Aorta (tissue), 5 donors: ENCODE results near the gene PRRG4. TPM values are rescaled to one million over a fixed set of nuclear protein-coding genes. Genes with fewer than 3 reads are reported as not detected.
"Not testable (repeated sequence)": the region's sequence is repeated elsewhere in the genome, so short reads cannot be mapped to it uniquely, and the experiment has no call there.

Source experiments
- ATAC-seq: fragments of 200-7000 bp; cut with Tn5 transposase; one replicate; pipeline ENCODE4 v1.9.1; 2022; ENCODE audit warnings: moderate library complexity; ENCODE audit not compliant: low FRiP score
- DNase-seq, 2 donors: peaks; one replicate each; pipeline ENCODE4 v3.0.0-alpha.2; 2020
- H3K27ac ChIP-seq, 2 donors: one replicate each; pipeline ENCODE4 v1.5.1; 2013; ENCODE audit warnings: low read length in 2 of 2, mild to moderate bottlenecking in 2 of 2, moderate library complexity in 2 of 2, control low read depth in 1 of 2, inconsistent platforms in 1 of 2, low read depth in 1 of 2
- H3K27me3 ChIP-seq, 2 donors: one replicate each; pipeline ENCODE4 v1.6.1; 2013; ENCODE audit warnings: control low read depth in 1 of 2, low read length in 1 of 2, mild to moderate bottlenecking in 1 of 2, moderate library complexity in 1 of 2; ENCODE audit not compliant: insufficient read depth in 2 of 2, control insufficient read depth in 1 of 2
- H3K36me3 ChIP-seq, 2 donors: one replicate each; pipeline ENCODE4 v1.6.1; 2013; ENCODE audit warnings: control low read depth in 1 of 2, low read length in 1 of 2, mild to moderate bottlenecking in 1 of 2; ENCODE audit not compliant: insufficient read depth in 2 of 2, control insufficient read depth in 1 of 2
- H3K4me1 ChIP-seq, 2 donors: one replicate each; pipeline ENCODE4 v1.6.1; 2013; ENCODE audit warnings: low read length in 2 of 2, control low read depth in 1 of 2, mild to moderate bottlenecking in 1 of 2, moderate library complexity in 1 of 2; ENCODE audit not compliant: insufficient read depth in 2 of 2, control insufficient read depth in 1 of 2
- H3K4me3 ChIP-seq, 2 donors: one replicate each; pipeline ENCODE4 v1.5.1; 2013; ENCODE audit warnings: low read length in 2 of 2, control low read depth in 1 of 2, mild to moderate bottlenecking in 1 of 2
- H3K9me3 ChIP-seq: one replicate; pipeline ENCODE4 v1.6.1; 2013; ENCODE audit warnings: mild to moderate bottlenecking, low read length; ENCODE audit not compliant: control insufficient read depth
- WGBS, 2 donors: extraction: QIAGEN DNeasy Blood & Tissue Kit; methylation state at CpG; one replicate each; pipeline ENCODE4 v1.1.7; 2013; 5-methylcytosine and 5-hydroxymethylcytosine counted together
- intact Hi-C, 2 donors: fragments of 100-400 bp; cut with DNase I; formaldehyde crosslinking; loops; one replicate each; pipeline versions ENCODE4 v1.14.2 to v1.15.0; 2022
- polyA plus RNA-seq, 2 donors: library from polyadenylated mRNA; stranded (reverse); fragments of 200-250 nt; gene quantifications; one replicate each; pipeline ENCODE4 v1.2.3, GENCODE V29; 2013
- total RNA-seq, 2 donors: library from RNA; stranded (reverse); fragmentation: NEBNext Ultra II Directional; extraction: Animal tissue kit (Norgen Biotek cat#: 25700); gene quantifications; one replicate each; pipeline ENCODE4 v1.2.1, GENCODE V29; 2021
- donor health status: healthy with polysubstance abuse.
- donor health status: Bipolar disorder and iron deficiency.
- donor health status: DM: no; HTN: no; CAD: no.
- donor health status: DM: no; HTN: no; CAD: no.
- donor health status: DM: yes; HTN: yes; CAD: no.

PRRG4 gene
- total and polyA plus RNA-seq, 4 donors = 0.26 to 2.1 (median 2.0) TPM

- intact Hi-C loops = no loop called here
- H3K4me3 ChIP-seq = no peak overlapping the region
- H3K27me3 ChIP-seq = no peaks in the 10 kb centered on the region
- 64 to 75% methylated on average over 1 of the region's 1 CpG for WGBS, 2 donors
- H3K36me3 ChIP-seq = no peaks in the 10 kb centered on the region
- ATAC-seq (no peak), DNase-seq (no peak)
- no peaks in the 10 kb centered on the region for H3K9me3 ChIP-seq
- no peak overlapping the region for H3K27ac ChIP-seq
- H3K4me1 ChIP-seq = no peaks in the 10 kb centered on the region
Measured at GRCh38 chr11:32858731-32859130, 29.0 kb downstream of the PRRG4 start.

- Histone ChIP-seq H3K9me3 (no peaks in the 10 kb centered on the region), H3K4me1 (no peaks in the 10 kb centered on the region), H3K4me3 (no peak overlapping the region), H3K27me3 (no peaks in the 10 kb centered on the region), H3K36me3 (no peaks in the 10 kb centered on the region), H3K27ac (no peak overlapping the region)
- intact Hi-C loops = no loop called here
- DNase-seq (no peak), ATAC-seq (no peak)
- WGBS, 2 donors = 66 to 77% methylated on average over 3 of the region's 3 CpGs
Measured at GRCh38 chr11:32861850-32862577, 32.3 kb downstream of the PRRG4 start.

DNA sequence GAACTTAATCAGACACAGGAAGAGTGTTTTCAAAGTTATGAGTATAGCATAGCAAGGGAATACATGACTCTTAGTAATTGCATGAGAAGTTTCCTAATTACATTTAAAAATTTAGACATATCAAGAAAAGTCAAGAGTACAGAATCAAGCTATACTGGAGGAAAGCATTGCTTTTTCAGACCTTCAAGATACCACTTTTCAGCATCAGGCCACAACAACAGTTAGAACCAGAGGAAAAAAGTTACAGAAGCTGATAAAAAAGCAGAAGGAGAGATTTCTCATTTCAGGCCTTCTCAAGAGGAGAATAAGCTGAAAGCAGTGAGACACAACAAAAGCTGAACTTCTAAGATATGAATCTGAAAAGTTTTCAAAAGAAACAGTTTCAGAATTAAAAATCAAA lies 34.8 kb downstream of the PRRG4 start:
- H3K4me3 ChIP-seq = no peak overlapping the region
- no peak for ATAC-seq
- no peaks in the 10 kb centered on the region for H3K27me3 ChIP-seq
- no peaks in the 10 kb centered on the region for H3K36me3 ChIP-seq
- intact Hi-C loops = no loop called here
- H3K27ac ChIP-seq = no peak overlapping the region
- H3K9me3 ChIP-seq = peaks cover 1% of the 10 kb centered on the region
- H3K4me1 ChIP-seq = no peaks in the 10 kb centered on the region
- no peak for DNase-seq

- H3K4me1 ChIP-seq, ATAC-seq, H3K27ac ChIP-seq, intact Hi-C loops, DNase-seq, H3K4me3 ChIP-seq, H3K27me3 ChIP-seq, H3K36me3 ChIP-seq, H3K9me3 ChIP-seq: not testable (repeated sequence)
- WGBS, 2 donors = 67 to 76% methylated on average over 4 of the region's 4 CpGs
Measured at GRCh38 chr11:32868752-32869151, 39.0 kb downstream of the PRRG4 start.

GRCh38 chr11:32870676-32871075 lies 40.9 kb downstream of the PRRG4 start:
- Histone ChIP-seq H3K9me3 (peaks cover 6% of the 10 kb centered on the region), H3K36me3 (no peaks in the 10 kb centered on the region), H3K4me3 (no peak overlapping the region), H3K27me3 (no peaks in the 10 kb centered on the region), H3K27ac (no peak overlapping the region), H3K4me1 (no peaks in the 10 kb centered on the region)
- intact Hi-C loops = no loop called here
- no peak for ATAC-seq
- 46 to 50% methylated on average over 2 of the region's 2 CpGs for WGBS, 2 donors
- DNase-seq = no peak

DNA sequence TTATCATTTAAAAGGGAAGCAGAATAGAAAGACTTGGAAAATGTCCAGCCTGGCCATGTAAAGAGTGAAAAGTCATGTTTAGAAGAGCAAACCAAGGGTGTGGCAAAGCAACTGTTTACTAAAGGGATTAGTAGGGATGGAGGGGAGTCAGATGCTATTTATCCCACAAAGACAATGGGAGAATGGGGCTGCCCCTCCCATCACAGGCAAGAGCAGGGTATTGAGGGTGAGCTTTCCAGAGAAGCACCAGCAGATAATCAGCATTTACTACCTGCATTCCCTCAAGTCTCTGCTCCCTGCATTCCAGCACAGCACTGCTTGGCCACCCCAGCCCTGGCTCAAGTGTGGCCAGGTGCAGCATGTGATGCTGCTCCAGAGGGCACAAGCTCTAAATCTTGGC lies 44.4 kb downstream of the PRRG4 start:
- no peak for DNase-seq
- intact Hi-C loops = no loop called here
- Histone ChIP-seq H3K4me3 (no peak overlapping the region), H3K27ac (no peak overlapping the region), H3K27me3 (no peaks in the 10 kb centered on the region), H3K9me3 (peaks cover 5% of the 10 kb centered on the region), H3K36me3 (no peaks in the 10 kb centered on the region), H3K4me1 (no peaks in the 10 kb centered on the region)
- ATAC-seq = no peak

DNA sequence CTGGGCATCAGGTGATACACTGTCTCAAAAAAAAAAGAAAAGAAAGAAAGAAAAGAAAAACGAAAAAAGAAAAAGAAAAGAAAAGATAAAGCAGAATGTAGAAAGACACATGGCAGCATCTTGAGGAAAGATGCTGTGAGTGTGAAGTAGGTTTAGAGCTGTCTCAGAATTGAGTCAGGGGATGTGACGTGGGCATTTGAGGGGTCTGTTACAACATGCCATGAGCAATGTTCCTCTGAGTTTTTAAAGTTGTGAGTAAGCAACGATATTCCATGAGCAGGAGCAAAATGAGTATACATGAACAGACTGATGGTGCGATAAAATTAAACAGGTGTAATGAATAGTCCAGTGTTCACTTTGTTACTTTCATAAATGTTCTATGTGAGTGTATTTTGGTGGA lies 51.6 kb downstream of the PRRG4 start:
- Histone ChIP-seq H3K4me3 (no peak overlapping the region), H3K9me3 (no peaks in the 10 kb centered on the region), H3K4me1 (no peaks in the 10 kb centered on the region), H3K27me3 (no peaks in the 10 kb centered on the region), H3K27ac (no peak overlapping the region), H3K36me3 (no peaks in the 10 kb centered on the region)
- DNase-seq (no peak), ATAC-seq (no peak)
- 59 to 73% methylated on average over 4 of the region's 4 CpGs for WGBS, 2 donors
- intact Hi-C loops = no loop called here

GRCh38 chr11:32883421-32883820 lies 53.7 kb downstream of the PRRG4 start:
- ATAC-seq (no peak), DNase-seq (no peak)
- Histone ChIP-seq H3K4me3 (no peak overlapping the region), H3K36me3 (no peaks in the 10 kb centered on the region), H3K27me3 (no peaks in the 10 kb centered on the region), H3K9me3 (no peaks in the 10 kb centered on the region), H3K4me1 (no peaks in the 10 kb centered on the region), H3K27ac (no peak overlapping the region)
- intact Hi-C loops = no loop called here
- WGBS, 2 donors = 72 to 90% methylated on average over 3 of the region's 3 CpGs

- DNase-seq (no peak), ATAC-seq (no peak)
- 71 to 81% methylated on average over 3 of the region's 3 CpGs for WGBS, 2 donors
- Histone ChIP-seq H3K36me3 (no peaks in the 10 kb centered on the region), H3K4me3 (no peak overlapping the region), H3K27ac (no peak overlapping the region), H3K27me3 (no peaks in the 10 kb centered on the region), H3K4me1 (no peaks in the 10 kb centered on the region), H3K9me3 (no peaks in the 10 kb centered on the region)
- intact Hi-C loops = no loop called here
Measured at GRCh38 chr11:32884023-32884422, 54.3 kb downstream of the PRRG4 start.
